WI38 (cell line): ENCODE data around the gene CTRB1.
A peak's percentile ranks its signal among the peaks of the same experiment; 100 is the strongest.
"Not testable (repeated sequence)": the region's sequence is repeated elsewhere in the genome, so short reads cannot be mapped to it uniquely, and the experiment has no call there.

Experiments
- H3K4me3 ChIP-seq: 2 replicates; pipeline ENCODE4 v1.5.1; 2011; ENCODE audit warnings: low read depth, mild to moderate bottlenecking, control low read depth, low read length
- TF ChIP-seq, protein P1 (sequence below): IDR thresholded peaks from 2 replicates; pipeline ENCODE4 v1.5.1; 2012; ENCODE audit warnings: low read depth, mild to moderate bottlenecking, control low read depth, low read length

CTRB1 gene

DNA sequence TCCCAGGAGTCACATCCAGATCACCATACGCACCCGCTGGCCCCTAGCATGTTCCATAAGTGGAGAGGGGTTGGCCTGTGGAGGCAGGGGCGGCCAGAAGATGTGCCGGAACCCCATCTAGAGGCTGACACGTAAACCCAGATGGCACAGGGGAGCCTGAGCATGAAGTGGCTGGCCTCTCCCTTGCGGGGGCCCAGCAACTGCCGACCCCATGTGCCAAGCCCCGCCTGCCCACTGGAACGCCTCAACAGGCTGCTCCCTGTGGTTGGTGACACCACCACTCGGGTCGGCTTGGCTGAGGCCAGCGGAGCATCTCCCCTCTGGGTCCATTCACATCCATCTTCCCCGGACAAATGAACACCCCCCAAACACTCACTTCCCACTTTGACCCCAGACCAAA is 23.2 kb downstream of the CTRB1 start:
- TF ChIP-seq, protein P1, sequence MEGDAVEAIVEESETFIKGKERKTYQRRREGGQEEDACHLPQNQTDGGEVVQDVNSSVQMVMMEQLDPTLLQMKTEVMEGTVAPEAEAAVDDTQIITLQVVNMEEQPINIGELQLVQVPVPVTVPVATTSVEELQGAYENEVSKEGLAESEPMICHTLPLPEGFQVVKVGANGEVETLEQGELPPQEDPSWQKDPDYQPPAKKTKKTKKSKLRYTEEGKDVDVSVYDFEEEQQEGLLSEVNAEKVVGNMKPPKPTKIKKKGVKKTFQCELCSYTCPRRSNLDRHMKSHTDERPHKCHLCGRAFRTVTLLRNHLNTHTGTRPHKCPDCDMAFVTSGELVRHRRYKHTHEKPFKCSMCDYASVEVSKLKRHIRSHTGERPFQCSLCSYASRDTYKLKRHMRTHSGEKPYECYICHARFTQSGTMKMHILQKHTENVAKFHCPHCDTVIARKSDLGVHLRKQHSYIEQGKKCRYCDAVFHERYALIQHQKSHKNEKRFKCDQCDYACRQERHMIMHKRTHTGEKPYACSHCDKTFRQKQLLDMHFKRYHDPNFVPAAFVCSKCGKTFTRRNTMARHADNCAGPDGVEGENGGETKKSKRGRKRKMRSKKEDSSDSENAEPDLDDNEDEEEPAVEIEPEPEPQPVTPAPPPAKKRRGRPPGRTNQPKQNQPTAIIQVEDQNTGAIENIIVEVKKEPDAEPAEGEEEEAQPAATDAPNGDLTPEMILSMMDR = no peak
- no peak overlapping the region for H3K4me3 ChIP-seq

DNA sequence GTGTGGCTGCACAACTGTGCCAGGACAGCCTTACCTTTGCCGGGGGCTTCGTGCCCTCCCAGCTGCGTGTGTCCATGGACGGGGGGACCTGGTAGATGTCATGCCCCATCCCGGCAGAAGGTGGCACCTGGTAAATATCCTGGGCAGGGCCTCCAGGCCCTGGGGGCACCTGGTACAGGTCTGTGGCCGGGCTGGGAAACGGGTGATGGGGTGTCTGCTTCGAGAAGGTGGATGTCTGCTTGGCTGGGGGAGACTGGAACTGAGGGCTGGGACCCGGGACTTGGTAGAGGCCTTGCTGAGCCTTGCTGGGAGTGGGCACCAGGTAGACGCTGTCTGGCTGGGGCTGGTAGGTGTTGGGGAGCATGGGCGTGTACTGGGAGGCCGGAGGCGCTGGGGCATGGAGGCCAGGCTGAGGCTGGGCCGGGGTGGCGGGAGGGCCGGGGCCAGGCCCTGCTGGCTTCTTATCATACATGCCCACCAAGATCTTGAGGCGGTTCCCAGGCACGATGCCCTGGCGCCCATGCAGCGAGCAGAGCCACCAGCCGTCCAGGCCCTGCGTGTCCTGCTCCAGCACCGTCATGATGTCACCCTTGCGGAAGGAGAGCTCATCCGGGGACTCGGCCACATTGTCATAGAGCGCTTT is 23.8 kb downstream of the CTRB1 start:
- H3K4me3 ChIP-seq = not testable (repeated sequence)

DNA sequence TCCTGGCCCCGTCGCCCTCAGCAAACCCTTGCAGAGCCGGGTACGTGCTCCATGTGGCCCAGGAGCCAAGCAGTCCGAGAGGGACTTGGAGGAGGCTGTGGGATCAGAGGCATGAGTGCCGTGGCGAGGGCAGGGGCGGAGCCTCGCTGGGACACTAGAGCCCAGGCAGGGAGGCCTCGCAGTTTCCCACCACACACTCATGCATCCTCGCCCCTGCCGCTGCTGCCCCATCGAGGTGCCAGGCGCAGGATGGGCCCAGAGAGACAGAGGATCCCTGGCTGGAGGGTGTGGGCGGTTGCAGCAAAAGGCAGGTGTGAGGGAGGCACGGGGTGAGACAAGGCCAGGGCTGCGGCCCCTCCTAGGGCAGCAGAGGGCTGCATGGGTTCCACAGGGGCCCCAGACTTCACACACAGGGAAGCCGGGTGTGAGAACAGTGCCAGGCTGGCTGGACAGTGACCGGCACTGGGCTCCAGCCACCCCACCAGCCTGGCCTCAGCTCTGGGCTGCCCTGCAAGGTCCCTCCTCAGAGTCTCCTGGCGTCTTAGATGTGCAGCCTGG is 25.0 kb downstream of the CTRB1 start:
- H3K4me3 ChIP-seq = no peak overlapping the region
- TF ChIP-seq, protein P1 = no peak

DNA sequence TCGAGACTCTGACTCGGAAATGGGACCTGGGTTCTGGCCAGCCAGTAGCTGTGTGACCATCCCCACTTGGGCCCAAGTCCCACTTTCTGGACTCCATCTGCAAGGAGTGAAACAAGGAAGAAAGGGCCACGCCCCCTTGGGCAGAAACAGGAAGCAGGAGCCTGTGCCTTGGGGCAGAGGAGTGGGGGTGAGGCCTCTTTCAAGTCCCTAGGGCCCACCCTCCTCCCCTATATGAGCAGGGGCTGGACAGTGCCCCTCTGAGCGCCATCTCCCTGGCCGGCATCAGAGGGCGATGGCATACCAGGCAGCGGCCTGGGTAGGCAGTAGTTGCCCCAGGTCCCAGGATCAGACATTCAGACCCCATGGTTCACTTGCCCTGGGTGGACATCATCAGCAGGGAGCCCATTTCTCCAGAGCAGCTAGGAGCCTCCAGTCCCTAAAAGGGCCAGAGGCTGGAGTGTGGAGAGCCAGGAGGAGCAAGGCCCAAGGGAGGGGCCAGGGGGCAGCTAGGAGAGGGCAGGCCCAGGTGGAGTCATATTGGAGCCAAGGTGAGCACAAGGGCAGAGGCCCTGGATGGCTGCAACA is 25.5 kb downstream of the CTRB1 start:
- H3K4me3 ChIP-seq = peak overlapping the region; percentile 9
- TF ChIP-seq, protein P1 = no peak

DNA sequence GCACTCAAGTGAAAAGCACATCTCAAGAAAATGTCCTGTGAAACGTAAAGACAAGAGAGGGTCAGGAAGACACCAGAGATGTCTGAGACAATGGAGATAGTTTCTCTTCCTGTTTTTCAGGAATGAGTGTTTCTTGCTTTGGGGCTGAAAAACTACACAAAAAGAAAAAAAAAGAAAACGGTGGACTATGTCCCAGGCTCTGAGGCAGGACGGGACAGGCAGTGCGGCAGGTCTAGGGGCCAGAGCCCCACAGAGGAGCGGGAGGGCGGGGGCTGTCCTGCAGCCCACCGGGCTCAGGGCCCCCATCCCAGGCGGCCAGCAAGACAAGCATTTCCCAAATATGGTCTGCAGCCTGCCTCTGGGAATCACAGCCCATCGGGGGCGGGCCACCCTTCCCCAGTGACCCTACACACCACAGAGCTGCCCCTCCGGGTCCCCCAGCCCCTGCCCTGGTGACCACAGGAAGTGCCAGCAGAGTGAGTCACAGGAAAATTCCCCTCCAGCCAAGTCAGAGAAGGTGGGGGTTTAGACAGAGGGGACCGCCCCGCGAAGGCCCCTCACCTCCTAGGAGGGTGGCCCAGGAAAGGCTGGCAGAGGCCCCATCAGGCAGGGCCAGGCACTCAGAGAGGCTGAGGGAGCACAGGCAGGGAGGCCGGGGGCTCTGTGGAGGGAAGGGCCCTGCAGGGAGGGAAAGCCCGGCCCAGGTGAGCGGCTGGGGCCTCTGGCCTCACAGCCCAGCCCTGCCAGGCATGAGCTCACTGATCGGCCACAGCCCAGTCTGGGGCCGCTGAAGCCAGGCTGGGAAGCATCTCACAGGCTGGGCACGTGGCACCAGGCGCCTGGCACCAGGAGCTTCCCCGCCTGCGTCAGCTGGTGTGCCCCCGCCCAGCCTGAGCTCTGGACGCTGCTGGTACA is 26.3 kb downstream of the CTRB1 start:
- TF ChIP-seq, protein P1 = no peak
- H3K4me3 ChIP-seq = peak overlapping the region; percentile 21

DNA sequence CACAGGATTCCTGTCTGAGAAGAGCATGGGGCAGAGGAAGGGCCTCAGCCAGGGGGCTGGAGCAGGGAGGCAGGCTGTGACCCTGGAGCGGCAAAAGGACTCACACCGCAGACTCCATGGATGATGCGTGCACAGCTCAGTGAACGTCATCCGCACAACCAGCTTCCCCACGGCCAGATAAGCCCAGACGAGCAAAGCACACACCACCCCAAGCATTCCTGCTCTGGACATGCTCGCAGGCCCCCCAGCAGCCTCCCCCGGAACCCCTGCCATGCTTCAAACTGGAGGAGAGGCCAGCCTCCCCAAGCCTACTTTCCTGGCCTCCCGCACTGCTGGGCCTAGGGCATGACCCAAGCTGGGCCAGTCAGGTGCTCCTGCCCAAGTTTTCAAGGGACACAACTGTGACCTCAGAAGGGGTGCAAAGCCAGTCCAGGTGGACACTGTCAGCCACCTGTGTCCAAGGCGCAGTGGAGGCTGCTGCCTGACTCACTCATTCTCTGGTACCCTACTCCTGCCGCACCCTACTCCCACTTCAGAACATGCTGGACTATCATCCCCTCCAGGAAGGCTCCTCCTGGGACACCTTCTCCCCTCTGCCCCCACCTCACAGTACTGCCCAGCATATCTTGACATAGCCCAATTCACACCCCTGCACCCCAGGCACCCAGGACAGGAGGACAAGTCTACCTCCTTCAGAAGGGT is 27.9 kb downstream of the CTRB1 start:
- TF ChIP-seq, protein P1 = no peak
- H3K4me3 ChIP-seq = no peak overlapping the region

DNA sequence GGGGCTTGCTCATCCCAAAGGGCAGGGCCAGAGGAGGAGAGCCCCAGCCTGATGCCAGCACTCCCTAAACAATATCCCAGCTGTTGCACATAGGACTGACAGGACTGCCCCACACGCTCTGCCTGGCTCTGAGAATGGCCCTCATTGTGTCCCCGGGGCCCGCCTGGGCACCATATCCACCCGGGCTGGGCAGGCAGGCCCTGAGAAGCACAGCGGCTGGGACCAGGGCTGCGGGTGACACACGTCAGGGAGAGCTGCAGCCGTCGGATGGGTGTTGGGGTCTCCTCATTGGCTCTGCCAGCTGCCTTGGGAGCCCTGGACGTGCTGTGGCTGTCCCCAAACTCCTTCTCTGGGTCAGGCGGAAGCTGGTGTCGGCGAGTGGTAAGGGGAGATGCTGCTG is 28.5 kb downstream of the CTRB1 start:
- no peak overlapping the region for H3K4me3 ChIP-seq
- TF ChIP-seq, protein P1 = no peak
